ENCODE results near the gene KRT75.

The KRT75 gene

DNA sequence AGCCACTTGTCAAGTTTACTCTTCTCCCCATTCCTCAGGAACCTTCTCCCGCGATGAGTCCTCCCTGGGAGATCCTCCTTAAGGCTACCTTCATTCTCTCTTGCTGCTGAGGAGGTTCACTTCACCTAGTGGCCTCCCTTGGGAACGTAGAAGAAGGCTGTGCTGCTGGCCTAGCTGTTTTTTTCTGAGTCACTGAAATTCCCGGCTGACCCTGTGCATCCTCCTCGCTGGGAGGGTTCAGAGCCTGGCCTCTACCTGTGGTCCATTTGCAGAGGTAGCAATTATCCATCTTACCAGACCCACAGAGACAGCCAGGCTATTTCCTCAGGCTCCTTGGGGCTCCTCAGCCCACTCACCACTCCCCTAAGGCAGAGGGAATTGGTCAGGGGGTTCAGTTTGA lies 32.6 kb downstream of the KRT75 start:
- TF ChIP-seq, protein P1, sequence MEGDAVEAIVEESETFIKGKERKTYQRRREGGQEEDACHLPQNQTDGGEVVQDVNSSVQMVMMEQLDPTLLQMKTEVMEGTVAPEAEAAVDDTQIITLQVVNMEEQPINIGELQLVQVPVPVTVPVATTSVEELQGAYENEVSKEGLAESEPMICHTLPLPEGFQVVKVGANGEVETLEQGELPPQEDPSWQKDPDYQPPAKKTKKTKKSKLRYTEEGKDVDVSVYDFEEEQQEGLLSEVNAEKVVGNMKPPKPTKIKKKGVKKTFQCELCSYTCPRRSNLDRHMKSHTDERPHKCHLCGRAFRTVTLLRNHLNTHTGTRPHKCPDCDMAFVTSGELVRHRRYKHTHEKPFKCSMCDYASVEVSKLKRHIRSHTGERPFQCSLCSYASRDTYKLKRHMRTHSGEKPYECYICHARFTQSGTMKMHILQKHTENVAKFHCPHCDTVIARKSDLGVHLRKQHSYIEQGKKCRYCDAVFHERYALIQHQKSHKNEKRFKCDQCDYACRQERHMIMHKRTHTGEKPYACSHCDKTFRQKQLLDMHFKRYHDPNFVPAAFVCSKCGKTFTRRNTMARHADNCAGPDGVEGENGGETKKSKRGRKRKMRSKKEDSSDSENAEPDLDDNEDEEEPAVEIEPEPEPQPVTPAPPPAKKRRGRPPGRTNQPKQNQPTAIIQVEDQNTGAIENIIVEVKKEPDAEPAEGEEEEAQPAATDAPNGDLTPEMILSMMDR (IDR thresholded peaks at IDR 0.05; ENCODE audit: low read depth, low read length): no peak
- no peak overlapping the region for H3K4me3 ChIP-seq (ENCODE audit: low read depth, low read length)

DNA sequence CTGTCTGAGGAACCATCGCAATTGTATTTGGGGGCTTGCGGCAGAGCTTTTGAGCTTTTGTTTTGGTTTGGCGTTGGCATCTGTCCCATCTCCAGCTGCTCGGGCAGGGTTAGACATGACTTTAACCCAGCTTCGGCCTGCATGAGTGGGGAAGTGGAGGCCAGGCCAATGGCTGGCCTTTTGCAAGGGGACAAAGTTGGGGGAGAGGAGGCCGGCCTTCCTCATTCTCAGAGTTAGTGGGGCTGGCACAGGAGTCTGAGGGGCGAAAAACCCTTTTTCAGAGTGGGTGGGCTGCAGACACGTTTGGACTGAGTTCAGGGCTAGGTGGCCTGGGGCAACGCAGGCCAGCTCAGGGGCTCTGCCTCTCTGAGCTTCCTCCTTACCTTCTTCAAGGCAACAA lies 33.3 kb downstream of the KRT75 start:
- no peak overlapping the region for H3K4me3 ChIP-seq (ENCODE audit: low read depth, low read length)
- TF ChIP-seq, protein P1 (IDR thresholded peaks at IDR 0.05; ENCODE audit: low read depth, low read length): no peak

DNA sequence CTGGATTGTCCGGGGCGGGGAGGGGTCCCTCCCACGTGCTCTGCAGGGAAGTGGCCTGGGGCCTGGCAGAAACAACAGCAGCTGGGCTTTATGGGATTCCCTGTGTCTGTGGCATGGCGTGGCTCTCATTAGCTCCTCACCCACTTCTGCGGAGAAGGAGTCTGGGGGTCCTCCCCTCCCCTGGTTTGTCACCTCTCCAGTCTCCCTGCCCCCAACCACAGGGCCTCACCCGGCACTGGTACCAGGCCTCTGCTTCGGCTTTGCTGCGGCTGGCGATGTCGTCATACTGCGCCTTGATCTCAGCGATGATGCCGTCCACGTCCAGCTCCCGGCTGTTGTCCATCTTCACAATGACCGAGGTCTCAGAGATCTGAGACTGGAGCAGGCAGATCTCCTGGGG lies 34.4 kb downstream of the KRT75 start:
- H3K4me3 ChIP-seq (ENCODE audit: low read depth, low read length): no peak overlapping the region
- TF ChIP-seq, protein P1 (IDR thresholded peaks at IDR 0.05; ENCODE audit: low read depth, low read length): no peak

DNA sequence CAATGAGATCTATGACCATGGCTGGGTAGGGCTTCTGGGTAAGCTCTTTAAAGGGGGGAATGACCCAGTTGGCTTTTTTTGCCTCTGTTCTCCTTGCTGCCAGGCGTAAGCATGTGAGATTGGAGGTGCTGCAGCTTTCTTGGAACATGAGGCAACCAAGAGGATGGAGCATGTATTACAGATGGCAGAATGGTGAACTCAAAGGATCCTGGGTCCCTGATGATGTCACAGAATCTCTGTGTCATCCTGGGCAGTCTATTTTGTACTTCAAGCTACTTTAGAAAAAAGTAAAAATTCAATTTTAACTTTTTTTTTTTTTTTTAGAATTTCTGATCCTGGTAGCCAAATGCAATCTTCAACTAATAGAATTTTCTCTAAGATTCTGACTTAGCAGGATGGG lies 36.0 kb downstream of the KRT75 start:
- TF ChIP-seq, protein P1 (IDR thresholded peaks at IDR 0.05; ENCODE audit: low read depth, low read length): no peak
- no peak overlapping the region for H3K4me3 ChIP-seq (ENCODE audit: low read depth, low read length)

DNA sequence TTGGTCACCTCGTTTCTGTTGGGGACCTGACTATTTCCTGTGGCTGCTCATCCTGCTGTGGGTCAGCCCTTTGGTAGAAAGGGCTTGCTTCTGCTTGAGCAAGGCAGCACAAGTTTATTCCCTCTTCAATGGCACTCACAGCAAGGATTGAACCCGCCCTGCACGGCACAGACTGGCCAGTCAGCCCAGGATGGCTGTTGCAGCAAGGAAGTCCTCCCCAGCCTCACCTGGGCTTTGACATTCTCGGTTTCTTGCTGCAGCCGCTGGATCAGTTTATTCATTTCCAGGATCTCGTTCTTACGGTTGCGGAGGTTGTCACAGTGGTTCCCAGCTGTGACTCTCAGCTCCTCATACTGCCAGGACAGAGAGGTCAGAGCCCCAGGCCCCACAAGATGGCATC lies 37.5 kb downstream of the KRT75 start:
- no peak overlapping the region for H3K4me3 ChIP-seq (ENCODE audit: low read depth, low read length)

DNA sequence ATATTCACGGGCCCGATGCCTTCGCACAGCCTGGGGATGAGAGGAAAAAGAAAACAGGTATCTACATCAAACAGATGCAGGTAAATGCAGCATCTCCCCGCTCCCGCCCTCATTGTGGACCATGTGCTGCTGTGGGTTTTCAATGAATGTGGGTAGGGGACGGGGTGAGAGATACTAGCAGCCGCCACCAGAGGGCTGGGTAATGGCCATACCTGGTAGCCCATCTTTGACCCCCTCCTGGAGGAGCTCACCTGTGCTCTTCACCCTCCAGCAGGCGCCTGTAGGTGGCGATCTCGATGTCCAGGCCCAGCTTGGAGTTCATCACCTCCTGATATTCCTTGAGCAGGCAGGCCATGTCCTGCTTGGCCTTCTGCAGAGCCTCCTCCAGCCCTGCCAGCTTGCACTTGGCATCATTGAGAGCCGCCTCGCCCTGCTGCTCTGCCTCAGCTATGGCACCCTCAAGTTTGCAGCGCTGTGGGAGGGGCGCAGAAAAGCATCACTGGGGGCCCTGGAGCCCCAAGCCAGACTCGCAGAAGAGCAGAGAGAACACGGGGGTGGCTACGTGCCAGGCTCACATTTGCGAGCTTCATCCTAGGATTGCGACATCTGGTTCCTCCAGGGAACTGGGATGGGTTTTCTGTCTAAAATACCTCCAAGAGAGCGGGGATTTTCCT lies 38.3 kb downstream of the KRT75 start:
- no peak overlapping the region for H3K4me3 ChIP-seq (ENCODE audit: low read depth, low read length)
- TF ChIP-seq, protein P1 (IDR thresholded peaks at IDR 0.05; ENCODE audit: low read depth, low read length): 0 out of 2 replicates have a peak, but pooled peaks have one; percentile 6

More for the DNA sequence above, 37.5 kb downstream of the KRT75 start:
- TF ChIP-seq, protein P1 (IDR thresholded peaks at IDR 0.05; ENCODE audit: low read depth, low read length): no peak

DNA sequence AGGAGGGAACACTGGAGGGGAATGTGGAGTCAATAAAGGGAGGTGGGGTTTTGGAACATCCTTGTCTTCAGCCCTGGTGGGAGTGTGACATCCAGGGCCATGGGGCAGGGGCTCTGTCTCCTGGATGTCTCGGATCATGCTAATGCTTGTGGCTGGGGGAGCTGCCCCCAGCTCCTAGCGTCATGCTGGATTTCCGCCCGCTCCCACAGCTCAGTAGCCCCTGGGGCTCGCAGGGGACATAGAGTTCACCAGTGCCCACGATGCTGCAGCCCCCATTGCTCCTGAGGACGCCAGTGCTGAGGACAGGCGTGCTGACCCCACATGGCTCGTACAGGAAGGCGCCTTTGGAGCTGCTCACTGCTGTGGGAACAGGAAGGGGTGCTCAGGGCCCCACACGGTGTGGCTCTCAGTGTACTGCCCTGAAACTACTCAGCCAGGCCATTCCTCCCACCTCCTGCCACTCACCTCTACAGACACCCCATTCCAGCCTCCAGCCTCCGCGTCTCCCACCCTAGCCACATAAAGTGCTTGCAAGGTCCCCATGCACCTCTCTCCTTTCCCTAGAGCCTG lies 39.2 kb downstream of the KRT75 start:
- no peak overlapping the region for H3K4me3 ChIP-seq (ENCODE audit: low read depth, low read length)
- TF ChIP-seq, protein P1 (IDR thresholded peaks at IDR 0.05; ENCODE audit: low read depth, low read length): no peak
